Osteoblast (primary cell): ENCODE results near the gene PDIA3. TPM values are rescaled to one million over a fixed set of nuclear protein-coding genes. Genes with fewer than 3 reads are reported as not detected.

Experiments
- DNase-seq: peaks from one replicate; pipeline ENCODE4 v3.0.0; 2011; ENCODE audit warnings: low spot score, mixed read lengths; ENCODE audit not compliant: insufficient read length; ENCODE audit errors: missing footprints
- H2AFZ ChIP-seq: 2 replicates; pipeline ENCODE4 v1.6.0; 2011; ENCODE audit warnings: mild to moderate bottlenecking, low read length
- H3K27ac ChIP-seq: 2 replicates; pipeline ENCODE4 v1.5.1; 2011; ENCODE audit warnings: mild to moderate bottlenecking, low read depth, low read length, moderate library complexity
- H3K27me3 ChIP-seq: 2 replicates; pipeline ENCODE4 v1.6.0; 2012; ENCODE audit warnings: mild to moderate bottlenecking, control low read depth, inconsistent platforms, low read length, moderate library complexity; ENCODE audit not compliant: insufficient read depth
- H3K36me3 ChIP-seq: 2 replicates; pipeline ENCODE4 v1.5.1; 2011; ENCODE audit warnings: mild to moderate bottlenecking, low read length, control low read depth, moderate library complexity; ENCODE audit not compliant: insufficient read depth
- H3K4me1 ChIP-seq: 2 replicates; pipeline ENCODE4 v1.5.1; 2011; ENCODE audit warnings: mild to moderate bottlenecking, low read length, control low read depth, moderate library complexity; ENCODE audit not compliant: insufficient read depth
- H3K4me2 ChIP-seq: 2 replicates; pipeline ENCODE4 v1.6.0; 2011; ENCODE audit warnings: mild to moderate bottlenecking, low read length; ENCODE audit not compliant: insufficient read depth
- H3K4me3 ChIP-seq: fragments of 200-600 bp; sonication (generic); 3 replicates; pipeline ENCODE4 v1.5.1; 2012; ENCODE audit warnings: mild to moderate bottlenecking, low read length, inconsistent platforms; ENCODE audit not compliant: insufficient read depth
- H3K79me2 ChIP-seq: 2 replicates; pipeline ENCODE4 v1.6.0; 2012; ENCODE audit warnings: mild to moderate bottlenecking, low read length, control low read depth, inconsistent platforms; ENCODE audit not compliant: insufficient read depth
- H3K9me3 ChIP-seq: 2 replicates; pipeline ENCODE4 v1.5.1; 2011; ENCODE audit warnings: low read depth, low read length, control low read depth
- H4K20me1 ChIP-seq: 2 replicates; pipeline ENCODE4 v1.6.0; 2012; ENCODE audit warnings: mild to moderate bottlenecking, low read length, control low read depth; ENCODE audit not compliant: insufficient read depth
- CTCF ChIP-seq: IDR thresholded peaks from 2 replicates; pipeline ENCODE4 v1.5.1; 2011; ENCODE audit warnings: mild to moderate bottlenecking, low read depth, low read length, moderate library complexity; ENCODE audit errors: extremely low read depth
- total RNA-seq: library from RNA; depleted of rRNA; stranded (reverse); fragments of >200 nt; gene quantifications from 2 replicates; pipeline ENCODE4 v1.2.3, GENCODE V29; 2012

PDIA3 gene
- total RNA-seq, 1 donor, result 160 TPM

DNA sequence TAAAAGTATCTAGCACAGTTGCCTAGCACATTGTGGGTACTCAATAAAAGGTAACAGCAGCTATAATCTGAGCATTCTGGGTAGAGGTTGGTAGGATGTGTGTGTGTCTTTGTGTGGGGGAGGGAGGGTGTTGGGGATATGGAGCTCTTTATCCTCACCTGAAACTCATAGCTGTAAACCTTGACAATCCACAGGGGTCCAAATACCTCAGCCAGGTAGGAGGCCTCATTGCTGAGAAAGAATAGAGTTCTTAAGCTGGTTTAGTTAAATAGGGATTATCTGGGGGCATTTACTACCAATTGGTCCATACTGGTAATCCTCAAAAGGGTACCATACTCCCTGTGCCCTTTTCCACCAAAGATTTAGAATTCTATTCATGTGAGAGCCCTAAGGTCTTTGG lies 49.8 kb downstream of the PDIA3 start:
- H3K36me3 ChIP-seq, result peaks cover 61% of the 10 kb centered on the region
- DNase-seq, result no peak
- H3K27ac ChIP-seq, result no peak overlapping the region
- no peak overlapping the region for H3K4me2 ChIP-seq
- H2AFZ ChIP-seq, result no peak overlapping the region
- H3K9me3 ChIP-seq, result no peaks in the 10 kb centered on the region
- peaks cover 58% of the 10 kb centered on the region for H3K4me1 ChIP-seq
- TF ChIP-seq CTCF, result no peak
- H3K27me3 ChIP-seq, result no peaks in the 10 kb centered on the region
- peaks cover 44% of the 10 kb centered on the region for H4K20me1 ChIP-seq
- H3K4me3 ChIP-seq, result no peak overlapping the region
- peaks cover 51% of the 10 kb centered on the region for H3K79me2 ChIP-seq

- Histone ChIP-seq H3K4me1 (peaks cover 61% of the 10 kb centered on the region), H3K27ac (no peak overlapping the region), H3K4me2 (no peak overlapping the region), H3K4me3 (no peak overlapping the region), H4K20me1 (peaks cover 49% of the 10 kb centered on the region), H3K9me3 (no peaks in the 10 kb centered on the region), H3K36me3 (peaks cover 64% of the 10 kb centered on the region), H3K79me2 (peaks cover 56% of the 10 kb centered on the region), H2AFZ (no peak overlapping the region), H3K27me3 (no peaks in the 10 kb centered on the region)
- no peak for DNase-seq
- no peak for TF ChIP-seq CTCF
Observed at GRCh38 chr15:43796566-43796965, 50.3 kb downstream of the PDIA3 start.

GRCh38 chr15:43799209-43799944 lies 53.1 kb downstream of the PDIA3 start:
- no peaks in the 10 kb centered on the region for H3K9me3 ChIP-seq
- peaks cover 34% of the 10 kb centered on the region for H4K20me1 ChIP-seq
- peaks cover 48% of the 10 kb centered on the region for H3K4me1 ChIP-seq
- H3K36me3 ChIP-seq, result peaks cover 74% of the 10 kb centered on the region
- no peak overlapping the region for H3K4me3 ChIP-seq
- DNase-seq, result no peak
- H3K4me2 ChIP-seq, result no peak overlapping the region
- no peak for TF ChIP-seq CTCF
- H2AFZ ChIP-seq, result no peak overlapping the region
- no peaks in the 10 kb centered on the region for H3K27me3 ChIP-seq
- peaks cover 42% of the 10 kb centered on the region for H3K79me2 ChIP-seq
- peak overlapping the region; percentile 73 for H3K27ac ChIP-seq

GRCh38 chr15:43799945-43800285 lies 53.7 kb downstream of the PDIA3 start, which contains the start of gene SERINC4:
SERINC4 (minus strand) TSS chr15:43800220; CDS start chr15:43799986, 234 bp downstream.
- Histone ChIP-seq H3K27me3 (no peaks in the 10 kb centered on the region), H4K20me1 (peaks cover 28% of the 10 kb centered on the region), H3K27ac (peak within 1 kb of the TSS; percentile 73), H2AFZ (peak within 1 kb of the TSS; percentile 87), H3K36me3 (peaks cover 74% of the 10 kb centered on the region), H3K9me3 (no peaks in the 10 kb centered on the region), H3K4me2 (peak within 1 kb of the TSS; percentile 98), H3K4me3 (peak within 1 kb of the TSS; percentile 85), H3K4me1 (peaks cover 43% of the 10 kb centered on the region), H3K79me2 (peaks cover 36% of the 10 kb centered on the region)
- no peak for DNase-seq
- TF ChIP-seq CTCF, result no peak
